ENCODE results near the gene ABHD2.

- TF ChIP-seq CTCF (IDR thresholded peaks at IDR 0.05 in 4 of 5, conservative IDR thresholded peaks at IDR 0.05 in 1 of 5) (no peak), POLR2A (IDR thresholded peaks at IDR 0.05) (no peak)
These were observed 30.3 kb downstream of the ABHD2 start for GRCh38 chr15:89118481-89118989.

All from gastrocnemius medialis (tissue), 4 donors.